Measurements from ENCODE around the gene FADS2. TPM values are rescaled to one million over a fixed set of nuclear protein-coding genes. Genes with fewer than 3 reads are reported as not detected.

Gene FADS2
- total RNA-seq, 1 donor from 2014 or later = 315 TPM

Small RNAs within 50 kb of the gene (microRNA-seq; reads per million reads assigned to microRNA genes)
- gene MIR6746 (ENCODE audit: borderline number of aligned reads) = 7.8 reads per million, percentile 15 among the genes with 10 or more reads in this experiment

Other genes with a start within 250 kb of the FADS2 start
- gene SYT7, start 247.2 kb upstream of the FADS2 start, total RNA-seq = 0.92 to 2.0 TPM (median 1.5 TPM) in 3 replicates
- gene DAGLA, start 147.9 kb upstream of the FADS2 start, total RNA-seq = 2.8 to 5.5 TPM (median 4.8 TPM) in 3 replicates
- 1.6 to 1.7 TPM in 2 of 3 replicates, not detected in the other for gene MYRF, start 75.7 kb upstream of the FADS2 start, total RNA-seq
- 103 to 133 TPM (median 106 TPM) in 3 replicates for gene TMEM258, start 35.7 kb upstream of the FADS2 start, total RNA-seq
- 12.6 to 27.1 TPM (median 13.2 TPM) in 3 replicates for gene FEN1, start 35.4 kb upstream of the FADS2 start, total RNA-seq
- 72.6 to 95.5 TPM (median 74.6 TPM) in 3 replicates for gene FADS1, start 11.3 kb upstream of the FADS2 start, total RNA-seq
- 206 to 263 TPM (median 255 TPM) in 3 replicates for gene FADS3, start 63.2 kb downstream of the FADS2 start, total RNA-seq
- 9.7 to 24.7 TPM (median 24.1 TPM) in 3 replicates for gene RAB3IL1, start 89.3 kb downstream of the FADS2 start, total RNA-seq
- gene BEST1, start 122.1 kb downstream of the FADS2 start, total RNA-seq = 1.3 to 4.5 TPM (median 2.8 TPM) in 3 replicates
- 3,793 to 4,450 TPM (median 3,807 TPM) in 3 replicates for gene FTH1, start 139.3 kb downstream of the FADS2 start, total RNA-seq

Measured in chondrocyte (in vitro differentiated cells).